ENCODE measurements around the gene ST6GAL1. TPM values are rescaled to one million over a fixed set of nuclear protein-coding genes. Genes with fewer than 3 reads are reported as not detected.
"Not testable (repeated sequence)": the region's sequence is repeated elsewhere in the genome, so short reads cannot be mapped to it uniquely, and the experiment has no call there.

ST6GAL1 gene
- total and polyA plus RNA-seq, 2 of the 13 experiments (the other 11 are each of a cell fraction or from before 2014, with no cell fraction given): 79.9 to 164 TPM

GRCh38 chr3:187006864-187007630 lies 76.7 kb downstream of the ST6GAL1 start:
- 0 out of 2 replicates have a peak, but pooled peaks cover 5% of the 10 kb centered on the region for H3K4me1 ChIP-seq (ENCODE audit: insufficient read depth, low read length)
- no peak for DNase-seq (ENCODE audit: low spot score)
- 92% methylated on average over 2 of the region's 2 CpGs for WGBS (ENCODE audit: low lambda C conversion rate)
- CTCF ChIA-PET (ENCODE audit: low intra/inter-chr PET ratio, low total read pairs): no interaction called here
- no peak overlapping the region for H2AFZ ChIP-seq (ENCODE audit: low read length)
- H4K20me1 ChIP-seq (ENCODE audit: insufficient read depth, low read length): no peaks in the 10 kb centered on the region
- H3K27ac ChIP-seq (ENCODE audit: extremely low read length, insufficient read depth, low read length): no peak overlapping the region
- BruUV-seq (replicated peaks): no TSS peak
- H3K27me3 ChIP-seq (ENCODE audit: control insufficient read depth in 1 of 2, insufficient read depth in 2 of 2, low read length in 2 of 2): no peaks in the 10 kb centered on the region
- FAIRE-seq: no peak
- POLR2A ChIA-PET: no interaction called here
- ATAC-seq: no peak
- intact Hi-C loops (cut with micrococcal nuclease; ENCODE audit: unreplicated experiment) (no loop called here), in situ Hi-C loops (cut with HindIII; ENCODE audit: extremely low pct_ligation_motif_present, low pct_unique_long_range_greater_than_20kb) (no loop called here)
- H3K79me2 ChIP-seq (ENCODE audit: insufficient read depth, low read length): no peaks in the 10 kb centered on the region
- H3K36me3 ChIP-seq (replicated peaks in 1 of 2; ENCODE audit: control insufficient read depth in 1 of 2, insufficient read depth in 2 of 2, low read length in 2 of 2): no peaks in the 10 kb centered on the region; a peak in 1 of 5 replicates
- no peak for TF ChIP-seq ZNF225 (CRISPR knock-in tag; IDR thresholded peaks at IDR 0.05)
- TF ChIP-seq ZIK1 (CRISPR knock-in tag; IDR thresholded peaks at IDR 0.05; ENCODE audit: borderline replicate concordance, low read depth): no peak
- no peak for TF ChIP-seq HNRNPUL1 (IDR thresholded peaks at IDR 0.05; ENCODE audit: low read depth, low read length)
- no peak for TF ChIP-seq MTF2 (CRISPR knock-in tag; IDR thresholded peaks at IDR 0.05; ENCODE audit: borderline replicate concordance)
- TF ChIP-seq ZNF883 (CRISPR knock-in tag; IDR thresholded peaks at IDR 0.05; ENCODE audit: not compliant biosample characterization): no peak
- TF ChIP-seq SMYD3 (CRISPR knock-in tag; IDR thresholded peaks at IDR 0.05): no peak
- TF ChIP-seq ZUFSP (CRISPR knock-in tag; IDR thresholded peaks at IDR 0.05; ENCODE audit: borderline replicate concordance): no peak
- TF ChIP-seq MBNL3 (CRISPR knock-in tag; conservative IDR thresholded peaks at IDR 0.05): no peak
- no peak for TF ChIP-seq ARNT (IDR thresholded peaks at IDR 0.05)
- TF ChIP-seq ARHGAP35 (CRISPR knock-in tag; IDR thresholded peaks at IDR 0.05; ENCODE audit: borderline replicate concordance): no peak
- TF ChIP-seq, protein P1, sequence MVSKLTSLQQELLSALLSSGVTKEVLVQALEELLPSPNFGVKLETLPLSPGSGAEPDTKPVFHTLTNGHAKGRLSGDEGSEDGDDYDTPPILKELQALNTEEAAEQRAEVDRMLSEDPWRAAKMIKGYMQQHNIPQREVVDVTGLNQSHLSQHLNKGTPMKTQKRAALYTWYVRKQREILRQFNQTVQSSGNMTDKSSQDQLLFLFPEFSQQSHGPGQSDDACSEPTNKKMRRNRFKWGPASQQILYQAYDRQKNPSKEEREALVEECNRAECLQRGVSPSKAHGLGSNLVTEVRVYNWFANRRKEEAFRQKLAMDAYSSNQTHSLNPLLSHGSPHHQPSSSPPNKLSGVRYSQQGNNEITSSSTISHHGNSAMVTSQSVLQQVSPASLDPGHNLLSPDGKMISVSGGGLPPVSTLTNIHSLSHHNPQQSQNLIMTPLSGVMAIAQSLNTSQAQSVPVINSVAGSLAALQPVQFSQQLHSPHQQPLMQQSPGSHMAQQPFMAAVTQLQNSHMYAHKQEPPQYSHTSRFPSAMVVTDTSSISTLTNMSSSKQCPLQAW (CRISPR knock-in tag; IDR thresholded peaks at IDR 0.05): no peak
- TF ChIP-seq MAFK (conservative IDR thresholded peaks at IDR 0.05 in 1 of 2, IDR thresholded peaks at IDR 0.05 in 1 of 2; ENCODE audit: low read length in 2 of 2): no peak
- no peak for TF ChIP-seq MEIS1 (CRISPR knock-in tag; IDR thresholded peaks at IDR 0.05; ENCODE audit: borderline replicate concordance)
- no peak for TF ChIP-seq HHEX (CRISPR knock-in tag; IDR thresholded peaks at IDR 0.05)
- no peak overlapping the region for H3K4me3 ChIP-seq (replicated peaks in 1 of 3; ENCODE audit: insufficient read depth in 1 of 3, low read depth in 2 of 3, low read length in 3 of 3)
- no peak overlapping the region for H3K9ac ChIP-seq (ENCODE audit: insufficient read depth, low read depth, low read length)
- no peak overlapping the region for H3K4me2 ChIP-seq (ENCODE audit: low read depth, low read length)
- no peaks in the 10 kb centered on the region for H3K9me3 ChIP-seq (ENCODE audit: low read length)

- DNase-seq (ENCODE audit: low spot score); H3K27ac ChIP-seq (ENCODE audit: extremely low read length, insufficient read depth, low read length); H3K79me2 ChIP-seq (ENCODE audit: insufficient read depth, low read length); POLR2A ChIA-PET; H3K27me3 ChIP-seq (ENCODE audit: control insufficient read depth in 1 of 2, insufficient read depth in 2 of 2, low read length in 2 of 2); ATAC-seq; H3K4me3 ChIP-seq (replicated peaks in 1 of 3; ENCODE audit: insufficient read depth in 1 of 3, low read depth in 2 of 3, low read length in 3 of 3); in situ Hi-C loops (cut with HindIII; ENCODE audit: extremely low pct_ligation_motif_present, low pct_unique_long_range_greater_than_20kb); BruUV-seq (replicated peaks); H3K9ac ChIP-seq (ENCODE audit: insufficient read depth, low read depth, low read length); H3K9me3 ChIP-seq (ENCODE audit: low read length); H3K36me3 ChIP-seq (replicated peaks in 1 of 2; ENCODE audit: control insufficient read depth in 1 of 2, insufficient read depth in 2 of 2, low read length in 2 of 2); H3K4me1 ChIP-seq (ENCODE audit: insufficient read depth, low read length); H4K20me1 ChIP-seq (ENCODE audit: insufficient read depth, low read length); FAIRE-seq; CTCF ChIA-PET (ENCODE audit: low intra/inter-chr PET ratio, low total read pairs); H3K4me2 ChIP-seq (ENCODE audit: low read depth, low read length); intact Hi-C loops (cut with micrococcal nuclease; ENCODE audit: unreplicated experiment); H2AFZ ChIP-seq (ENCODE audit: low read length): not testable (repeated sequence)
- WGBS (ENCODE audit: low lambda C conversion rate): 86% methylated on average over 3 of the region's 3 CpGs
Observed at GRCh38 chr3:187010382-187010781, 80.1 kb downstream of the ST6GAL1 start.

All from HepG2 (cell line).